ENCODE data around the gene ATXN1.

The ATXN1 gene

GRCh38 chr6:16677458-16677857 is 83.8 kb downstream of the ATXN1 start:
- no peak overlapping the region for H3K4me3 ChIP-seq (replicated peaks; ENCODE audit: low read depth, low read length)
- no peaks in the 10 kb centered on the region for H3K36me3 ChIP-seq (ENCODE audit: control insufficient read depth, insufficient read depth, low read length)
- no peak for DNase-seq (ENCODE audit: extremely low read depth, insufficient read length)
- H3K27me3 ChIP-seq (replicated peaks; ENCODE audit: control insufficient read depth, insufficient read depth, low read length) = no peaks in the 10 kb centered on the region
- TF ChIP-seq CTCF (IDR thresholded peaks at IDR 0.05; ENCODE audit: insufficient read depth, low read length, poor library complexity, severe bottlenecking) = no peak

DNA sequence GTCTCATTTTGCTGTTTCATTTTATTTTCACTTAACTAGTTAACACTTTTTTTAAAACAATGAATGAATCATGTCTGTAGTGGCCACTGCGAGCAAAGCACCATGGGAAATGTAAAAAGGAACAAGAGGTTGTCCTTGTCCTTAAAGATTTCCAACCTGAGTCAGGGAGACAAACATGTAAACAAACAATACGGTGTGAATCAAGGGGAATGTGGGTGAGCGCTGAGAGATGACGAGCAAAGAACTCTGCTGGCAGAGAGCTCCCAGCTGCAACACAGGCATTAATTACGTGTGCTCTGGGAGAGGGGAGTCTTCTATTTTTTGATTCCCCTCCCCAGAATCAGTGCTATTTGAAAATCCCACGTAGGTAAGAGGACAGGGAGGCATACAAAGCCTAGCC is 84.3 kb downstream of the ATXN1 start:
- no peaks in the 10 kb centered on the region for H3K27me3 ChIP-seq (replicated peaks; ENCODE audit: control insufficient read depth, insufficient read depth, low read length)
- H3K36me3 ChIP-seq (ENCODE audit: control insufficient read depth, insufficient read depth, low read length) = no peaks in the 10 kb centered on the region
- H3K4me3 ChIP-seq (replicated peaks; ENCODE audit: low read depth, low read length) = no peak overlapping the region
- no peak for TF ChIP-seq CTCF (IDR thresholded peaks at IDR 0.05; ENCODE audit: insufficient read depth, low read length, poor library complexity, severe bottlenecking)
- no peak for DNase-seq (ENCODE audit: extremely low read depth, insufficient read length)

DNA sequence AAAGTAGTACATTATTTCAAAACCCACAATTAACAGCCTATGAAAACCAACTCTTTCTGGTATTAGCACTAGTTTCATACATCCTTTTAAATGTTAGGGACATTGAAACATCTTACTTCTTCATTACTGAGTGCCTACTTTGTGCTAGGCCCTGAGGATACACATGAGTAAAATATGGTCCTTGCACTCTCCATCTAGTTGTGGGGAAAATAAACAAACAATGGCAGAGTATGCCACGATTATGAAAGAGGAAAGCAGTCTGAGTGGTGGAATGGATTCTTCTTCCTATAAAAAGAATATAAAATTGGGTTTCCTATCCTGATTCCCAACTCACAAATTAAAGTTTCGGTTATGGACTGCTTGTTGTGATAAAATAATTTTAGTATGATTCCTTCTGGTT is 84.9 kb downstream of the ATXN1 start:
- DNase-seq (ENCODE audit: extremely low read depth, insufficient read length) = no peak
- no peaks in the 10 kb centered on the region for H3K36me3 ChIP-seq (ENCODE audit: control insufficient read depth, insufficient read depth, low read length)
- TF ChIP-seq CTCF (IDR thresholded peaks at IDR 0.05; ENCODE audit: insufficient read depth, low read length, poor library complexity, severe bottlenecking) = no peak

DNA sequence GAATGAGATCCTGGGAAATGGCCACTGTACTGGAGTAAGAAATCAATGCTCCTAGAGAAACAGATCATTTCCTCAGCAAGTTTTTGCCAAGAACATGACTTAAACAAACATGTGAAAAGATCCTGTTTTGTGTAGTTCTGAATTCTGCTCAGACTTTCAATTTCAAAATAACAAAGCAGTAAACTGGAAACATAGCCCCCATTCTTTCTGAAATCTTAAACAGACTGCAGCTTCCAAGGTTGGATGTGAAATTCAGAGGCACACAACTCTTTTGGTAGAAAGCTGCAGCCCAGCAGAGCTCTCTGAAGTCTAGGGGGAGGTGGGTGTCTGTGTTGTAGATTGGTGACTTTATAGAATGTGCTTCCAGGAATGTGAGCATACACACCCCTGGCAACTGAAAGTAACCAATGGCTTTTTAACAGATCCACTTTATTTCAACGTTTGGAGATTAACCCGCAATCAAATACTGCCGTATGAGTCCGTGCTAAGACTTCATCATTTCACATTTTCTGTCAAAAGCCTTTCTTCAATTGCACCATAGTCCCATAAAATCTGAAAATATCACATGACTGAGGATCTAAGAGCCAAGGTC is 86.4 kb downstream of the ATXN1 start:
- H3K27me3 ChIP-seq (replicated peaks; ENCODE audit: control insufficient read depth, insufficient read depth, low read length) = no peaks in the 10 kb centered on the region
- no peak for TF ChIP-seq CTCF (IDR thresholded peaks at IDR 0.05; ENCODE audit: insufficient read depth, low read length, poor library complexity, severe bottlenecking)
- H3K36me3 ChIP-seq (ENCODE audit: control insufficient read depth, insufficient read depth, low read length) = no peaks in the 10 kb centered on the region
- DNase-seq (ENCODE audit: extremely low read depth, insufficient read length) = no peak
- no peak overlapping the region for H3K4me3 ChIP-seq (replicated peaks; ENCODE audit: low read depth, low read length)

More for the DNA sequence above, 84.9 kb downstream of the ATXN1 start:
- Histone ChIP-seq H3K4me3 (replicated peaks; ENCODE audit: low read depth, low read length) (no peak overlapping the region), H3K27me3 (replicated peaks; ENCODE audit: control insufficient read depth, insufficient read depth, low read length) (no peaks in the 10 kb centered on the region)

DNA sequence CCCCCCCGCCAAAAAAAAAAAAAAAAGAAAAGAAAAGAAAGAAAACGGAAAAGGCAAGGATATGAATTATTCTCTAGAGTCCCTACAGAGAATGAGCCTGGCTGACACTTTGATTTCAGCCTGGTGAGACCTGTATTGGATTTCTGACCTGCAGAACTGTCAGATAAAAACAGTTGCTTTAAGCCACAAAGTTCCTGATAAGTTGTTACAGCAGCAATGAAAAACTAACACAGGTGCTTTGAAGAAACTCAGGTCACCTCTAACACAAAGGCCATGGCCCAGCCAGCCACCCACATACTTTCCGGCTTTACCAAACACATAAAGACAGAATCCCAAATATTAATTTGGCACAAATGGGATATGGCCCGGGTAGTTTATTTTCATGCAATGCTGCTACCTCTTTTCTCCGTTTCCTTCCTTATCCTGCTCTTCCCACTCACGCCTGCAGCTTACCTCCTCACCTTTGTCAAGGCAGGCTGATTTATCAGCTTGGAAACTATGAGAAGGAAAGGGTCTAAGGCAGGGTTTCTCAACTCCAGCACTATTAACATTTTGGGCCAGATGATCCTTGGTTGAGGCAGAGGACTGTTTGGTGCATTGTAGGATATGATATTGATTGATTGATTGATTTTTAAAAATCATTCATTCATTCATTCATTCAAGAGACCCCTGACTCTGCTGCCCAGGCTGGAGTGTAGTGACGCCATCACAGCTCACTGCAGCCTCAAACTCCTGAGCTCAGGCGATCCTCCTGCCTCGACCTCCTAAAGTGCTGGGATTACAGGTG is 88.1 kb downstream of the ATXN1 start:
- Histone ChIP-seq H3K36me3 (ENCODE audit: control insufficient read depth, insufficient read depth, low read length) (no peaks in the 10 kb centered on the region), H3K4me3 (replicated peaks; ENCODE audit: low read depth, low read length) (no peak overlapping the region), H3K27me3 (replicated peaks; ENCODE audit: control insufficient read depth, insufficient read depth, low read length) (no peaks in the 10 kb centered on the region)
- no peak for DNase-seq (ENCODE audit: extremely low read depth, insufficient read length)
- TF ChIP-seq CTCF (IDR thresholded peaks at IDR 0.05; ENCODE audit: insufficient read depth, low read length, poor library complexity, severe bottlenecking) = no peak
